GM21515 (cell line): ENCODE results near the gene MIEN1.
"Not testable (repeated sequence)": the region's sequence is repeated elsewhere in the genome, so short reads cannot be mapped to it uniquely, and the experiment has no call there.

Experiments
- ATAC-seq: cut with Tn5 transposase; IDR thresholded peaks from one replicate; pipeline ENCODE4 v1.9.1; 2021; ENCODE audit not compliant: unreplicated experiment

MIEN1 gene

DNA sequence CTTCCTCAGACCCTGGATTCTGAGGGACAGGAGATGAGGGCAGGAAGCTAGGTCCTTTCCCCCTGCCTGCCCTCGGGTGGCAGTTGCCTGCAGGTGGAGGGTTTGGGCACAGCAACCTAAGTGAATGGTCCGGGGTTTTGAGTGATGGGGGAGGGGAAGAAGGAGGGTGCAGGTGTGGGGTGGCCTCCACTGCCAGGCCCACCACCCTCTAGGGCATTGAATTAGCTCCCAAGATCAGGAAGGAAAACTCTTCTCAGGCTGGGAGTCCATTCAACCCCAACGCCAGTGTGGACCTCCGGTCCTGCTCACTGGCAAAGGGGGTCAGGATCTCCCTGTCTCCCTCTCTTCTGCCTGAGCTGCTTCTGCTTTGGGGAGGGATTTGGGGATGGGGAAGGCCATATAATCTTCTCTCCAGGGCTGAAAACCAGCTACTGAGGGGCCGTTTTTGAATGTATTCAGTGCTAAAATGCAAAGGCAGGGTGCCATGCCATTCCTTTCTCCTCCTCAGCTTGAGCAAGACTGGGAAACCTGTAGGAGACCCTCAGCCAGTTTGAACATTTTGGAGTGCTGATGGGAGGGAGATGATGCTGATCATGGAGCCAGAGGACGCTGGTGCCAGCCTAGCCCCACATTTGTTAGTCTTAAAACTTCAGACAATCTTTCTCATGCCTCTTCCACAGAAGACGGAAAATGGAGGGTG lies 26.2 kb upstream of the MIEN1 start:
- no peak for ATAC-seq

DNA sequence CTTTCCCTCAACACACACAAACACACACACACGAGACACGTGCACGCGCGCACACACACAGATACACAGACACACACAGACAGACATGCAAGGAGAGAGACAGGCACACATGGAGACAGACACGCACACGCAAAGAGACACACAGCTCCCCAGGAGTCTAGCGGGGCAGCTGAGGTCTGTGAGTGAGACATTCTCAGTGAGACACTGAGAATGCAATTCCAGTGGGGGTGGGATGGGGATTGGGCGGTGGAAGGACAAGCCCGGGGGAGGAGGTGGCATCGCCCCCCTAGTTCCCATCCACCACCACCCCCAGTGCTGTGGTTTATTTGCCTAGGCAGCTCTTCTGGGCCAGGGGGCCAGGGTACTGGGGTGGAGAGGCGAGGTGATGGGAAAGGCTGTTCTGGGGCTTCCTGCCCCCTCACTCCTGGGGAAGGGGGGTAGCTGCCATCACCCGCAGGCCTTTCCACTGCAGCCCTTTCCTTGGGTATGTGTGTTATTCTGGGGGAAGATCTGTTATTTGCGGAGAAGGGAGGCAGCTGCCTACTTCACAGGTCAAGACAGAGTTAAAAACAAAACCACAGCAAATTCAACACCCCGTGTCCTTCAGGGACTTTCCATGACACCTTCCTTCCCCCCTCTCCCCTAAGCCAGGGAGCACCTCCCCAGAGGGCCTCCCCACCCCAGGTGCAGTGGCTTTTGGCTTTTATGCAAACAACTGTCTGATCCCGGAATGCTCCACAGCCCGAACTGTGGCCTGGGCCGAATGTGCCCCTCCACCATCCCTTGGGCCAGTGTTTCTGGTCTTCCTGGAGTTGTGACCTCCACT lies 25.4 kb upstream of the MIEN1 start:
- peak; percentile 18 for ATAC-seq

- ATAC-seq = no peak
Measured at GRCh38 chr17:39754958-39755553, 24.7 kb upstream of the MIEN1 start.

DNA sequence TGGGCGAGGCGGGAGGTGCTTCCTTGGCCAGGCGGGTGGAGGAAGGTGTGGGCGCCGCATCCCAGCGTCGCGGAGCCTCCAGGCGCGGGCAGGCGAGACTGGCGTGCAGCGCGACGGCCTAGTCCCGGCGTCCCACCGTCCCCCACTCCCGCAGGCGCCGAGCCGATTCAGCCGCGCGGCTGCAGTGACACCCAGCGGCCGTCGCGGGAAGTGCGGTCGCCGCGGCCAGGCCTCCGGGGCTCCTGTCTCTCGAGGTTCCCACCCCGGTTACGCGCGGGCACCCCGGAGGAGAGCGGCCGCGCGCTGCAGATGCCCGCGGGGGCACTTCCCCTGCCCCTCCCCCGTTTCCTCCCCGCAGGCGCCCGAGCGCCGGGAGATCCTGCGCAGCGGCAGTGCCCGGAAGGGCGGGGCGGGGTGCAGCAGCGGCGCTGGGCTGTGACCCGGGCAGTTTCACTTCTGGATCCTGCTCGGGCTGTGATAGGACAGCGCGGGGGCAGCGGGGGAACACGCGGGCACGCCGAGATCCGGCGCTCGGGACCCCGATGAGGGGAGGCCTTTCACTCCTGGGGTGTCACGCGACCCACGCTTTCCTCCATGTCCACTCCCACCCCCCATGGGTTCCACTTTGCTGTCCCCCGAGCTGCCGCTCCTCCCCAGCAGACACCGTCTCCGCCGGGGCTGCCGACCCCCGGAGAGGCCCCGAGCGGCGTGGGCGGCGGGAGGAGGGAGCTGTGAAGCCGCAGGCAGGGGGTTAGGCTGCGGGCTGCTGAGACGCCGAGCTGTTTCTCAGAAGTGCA lies 24.0 kb upstream of the MIEN1 start:
- ATAC-seq = peak; percentile 51

- peak; percentile 20 for ATAC-seq
Measured at GRCh38 chr17:39753514-39754160, 23.3 kb upstream of the MIEN1 start.

- no peak for ATAC-seq
Measured at GRCh38 chr17:39752241-39752881, 22.0 kb upstream of the MIEN1 start.

DNA sequence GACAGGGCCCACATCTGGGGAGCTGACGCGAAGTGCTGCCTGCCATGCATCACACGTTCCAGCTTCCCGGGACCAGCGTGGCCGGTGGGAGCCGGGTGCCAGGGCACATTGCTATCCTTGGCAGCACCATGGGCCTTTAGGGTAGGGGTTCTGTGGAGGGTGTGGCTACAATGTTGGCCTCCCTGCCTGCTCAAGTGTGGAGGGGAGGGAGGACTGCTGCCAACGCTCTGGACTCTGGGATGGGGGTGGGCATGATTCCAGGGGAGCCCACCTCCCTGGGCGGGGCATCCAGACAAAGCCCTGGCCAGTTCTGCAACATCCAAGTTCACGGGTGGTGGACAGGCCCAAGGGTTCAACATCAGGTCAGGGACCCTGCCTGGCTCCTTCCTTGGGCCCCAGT lies 21.3 kb upstream of the MIEN1 start:
- no peak for ATAC-seq

DNA sequence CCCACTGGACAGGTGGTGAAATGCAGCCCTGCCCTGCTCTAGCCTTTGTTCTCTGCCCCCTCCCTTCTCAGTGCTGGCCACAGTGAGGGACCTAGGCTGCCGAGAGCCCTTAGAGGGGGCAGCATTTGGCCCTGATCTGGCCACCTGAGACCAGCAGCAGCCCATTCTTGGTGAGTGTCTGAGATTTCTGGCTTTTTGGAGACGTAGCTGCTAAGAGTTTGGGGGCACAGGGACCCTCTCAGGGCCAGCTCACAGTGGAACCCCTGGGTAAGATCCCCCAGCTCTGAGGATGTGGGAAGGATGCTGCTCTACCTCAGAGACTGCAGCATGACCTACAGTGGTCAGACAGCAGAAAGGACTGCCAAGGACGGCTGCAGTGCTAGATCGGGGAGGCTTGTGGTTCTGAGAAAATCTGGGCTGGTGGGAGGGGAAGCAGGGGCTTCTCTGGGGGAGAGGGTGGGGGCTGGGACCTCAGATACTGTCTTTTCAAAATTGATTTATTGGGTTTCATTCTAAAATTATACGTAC lies 20.7 kb upstream of the MIEN1 start:
- ATAC-seq = no peak

- ATAC-seq = no peak
Measured at GRCh38 chr17:39750131-39751015, 20.0 kb upstream of the MIEN1 start.

GRCh38 chr17:39748444-39749034 lies 18.2 kb upstream of the MIEN1 start:
- ATAC-seq = not testable (repeated sequence)

DNA sequence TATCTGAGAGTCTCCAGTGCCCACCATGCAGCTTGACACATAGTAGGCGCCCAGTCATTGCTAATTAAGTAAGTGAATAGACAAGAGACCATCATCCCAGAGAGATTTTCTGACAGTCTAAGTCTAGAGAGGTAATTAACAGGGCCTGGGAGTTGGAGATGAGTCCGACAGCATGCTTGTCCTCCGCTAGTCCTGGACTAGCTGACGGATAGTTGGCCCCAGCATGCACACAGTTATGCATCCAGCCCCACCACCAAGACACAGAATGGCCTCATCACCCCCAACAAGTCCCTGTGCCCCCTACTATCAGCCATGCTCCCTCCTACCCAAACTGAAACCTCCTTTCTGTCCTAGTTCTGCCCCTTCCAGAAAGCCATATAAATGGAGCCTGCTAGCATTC lies 17.4 kb upstream of the MIEN1 start:
- ATAC-seq = no peak

- no peak for ATAC-seq
Measured at GRCh38 chr17:39746145-39746461, 15.8 kb upstream of the MIEN1 start.

DNA sequence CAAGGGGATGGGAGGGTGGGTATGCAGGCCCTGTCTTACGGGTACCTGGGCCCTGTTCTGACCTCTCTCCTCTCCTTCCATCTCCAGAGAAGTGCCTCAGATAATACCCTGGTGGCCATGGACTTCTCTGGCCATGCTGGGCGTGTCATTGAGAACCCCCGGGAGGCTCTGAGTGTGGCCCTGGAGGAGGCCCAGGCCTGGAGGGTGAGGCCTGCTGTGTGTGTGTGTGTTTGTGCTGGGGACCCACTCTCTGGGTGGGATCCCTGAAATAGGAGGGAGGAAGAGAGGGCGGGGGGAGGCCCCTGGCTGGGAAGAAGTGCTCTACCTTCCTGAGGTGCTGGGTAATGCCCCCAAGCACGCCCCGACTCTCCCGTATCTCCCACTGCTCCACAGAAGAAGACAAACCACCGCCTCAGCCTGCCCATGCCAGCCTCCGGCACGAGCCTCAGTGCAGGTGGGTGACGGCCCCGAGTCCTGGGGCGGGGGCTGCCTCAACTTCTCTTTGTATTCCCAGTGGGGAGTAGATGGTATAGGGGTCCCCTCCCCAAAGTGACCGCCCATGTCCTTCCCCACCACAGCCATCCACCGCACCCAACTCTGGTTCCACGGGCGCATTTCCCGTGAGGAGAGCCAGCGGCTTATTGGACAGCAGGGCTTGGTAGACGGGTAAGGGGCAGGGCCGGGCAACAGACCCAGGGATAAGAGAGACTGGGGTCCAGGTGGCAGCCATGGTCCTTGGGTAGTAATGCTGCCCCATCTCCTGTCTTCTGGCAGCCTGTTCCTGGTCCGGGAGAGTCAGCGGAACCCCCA lies 15.2 kb upstream of the MIEN1 start:
- ATAC-seq = no peak

- ATAC-seq = no peak
Measured at GRCh38 chr17:39744836-39745215, 14.5 kb upstream of the MIEN1 start.

DNA sequence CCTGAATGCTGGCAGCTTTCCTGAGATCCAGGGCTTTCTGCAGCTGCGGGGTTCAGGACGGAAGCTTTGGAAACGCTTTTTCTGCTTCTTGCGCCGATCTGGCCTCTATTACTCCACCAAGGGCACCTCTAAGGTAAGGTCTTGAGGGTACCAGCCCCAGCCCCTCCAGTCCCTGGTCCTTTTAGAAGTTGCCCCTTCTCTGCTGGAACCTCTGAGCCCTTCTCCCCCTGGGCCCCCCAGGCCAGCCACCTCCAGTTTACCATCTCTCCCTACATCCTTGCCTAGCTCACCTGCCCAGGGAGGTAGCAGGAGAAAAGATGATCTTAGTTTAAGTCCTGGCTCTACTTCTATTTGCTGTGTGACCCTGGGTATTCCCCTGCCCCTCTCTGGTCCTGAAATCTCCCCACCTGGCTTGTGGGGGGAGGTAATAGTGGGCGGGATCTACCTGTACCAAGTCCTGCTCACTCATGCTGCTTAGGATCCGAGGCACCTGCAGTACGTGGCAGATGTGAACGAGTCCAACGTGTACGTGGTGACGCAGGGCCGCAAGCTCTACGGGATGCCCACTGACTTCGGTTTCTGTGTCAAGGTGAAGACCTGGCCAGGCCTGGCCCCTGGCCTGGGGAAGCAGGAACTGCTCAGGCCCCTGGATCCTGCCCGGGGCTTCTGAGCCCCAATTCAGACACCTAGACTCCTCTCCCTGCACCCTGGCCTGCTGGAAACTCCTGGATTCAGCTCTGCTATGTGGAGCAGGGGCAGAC lies 13.9 kb upstream of the MIEN1 start:
- ATAC-seq = no peak

- no peak for ATAC-seq
Measured at GRCh38 chr17:39742856-39743436, 12.6 kb upstream of the MIEN1 start.
